Measurements from ENCODE around the gene C2CD4C. TPM values are rescaled to one million over a fixed set of nuclear protein-coding genes. Genes with fewer than 3 reads are reported as not detected.

The C2CD4C gene
- total RNA-seq, 2 experiments from 2014 or later = not detected

Other genes starting within 250 kb of the C2CD4C start
- gene PLPP2, start 117.7 kb downstream of the C2CD4C start, total RNA-seq = not detected
- gene MIER2, start 64.4 kb downstream of the C2CD4C start, total RNA-seq = 10 to 100 TPM; 23.4 to 24.9 TPM
- under 1 TPM; 0.40 to 0.53 TPM for gene SHC2, start 51.9 kb upstream of the C2CD4C start, total RNA-seq
- 1 to 10 TPM in 1 of 2 experiments, under 1 TPM in 1; 0.44 to 1.0 TPM for gene MADCAM1, start 87.3 kb upstream of the C2CD4C start, total RNA-seq
- gene TPGS1, start 98.3 kb upstream of the C2CD4C start, total RNA-seq = 10 to 100 TPM; 27.0 to 27.2 TPM
- gene CDC34, start 122.6 kb upstream of the C2CD4C start, total RNA-seq = 10 to 100 TPM; 49.2 to 51.5 TPM
- gene GZMM, start 134.9 kb upstream of the C2CD4C start, total RNA-seq = 10 to 100 TPM; 81.5 to 84.5 TPM
- 100 to 1,000 TPM; 183 to 196 TPM for gene BSG, start 163.4 kb upstream of the C2CD4C start, total RNA-seq
- 1 to 10 TPM; 1.0 to 1.2 TPM for gene HCN2, start 180.7 kb upstream of the C2CD4C start, total RNA-seq
- gene POLRMT, start 224.4 kb upstream of the C2CD4C start, total RNA-seq = 10 to 100 TPM; 63.2 to 65.1 TPM
- gene FGF22, start 230.7 kb upstream of the C2CD4C start, total RNA-seq = 1 to 10 TPM in 1 of 2 experiments, under 1 TPM in 1; 0.72 to 1.1 TPM